GM12873 (cell line): ENCODE results near the gene KREMEN1.
A peak's percentile ranks its signal among the peaks of the same experiment; 100 is the strongest.

ENCODE experiments used
- CTCF ChIP-seq: IDR thresholded peaks from 2 replicates; pipeline ENCODE4 v1.5.1; 2012; ENCODE audit warnings: low read depth, mild to moderate bottlenecking, moderate library complexity, low read length, control low read depth; ENCODE audit not compliant: insufficient read depth; ENCODE audit errors: missing control alignments

The KREMEN1 gene

GRCh38 chr22:29152954-29153719, 80.3 kb downstream of the KREMEN1 start:
- no peak for TF ChIP-seq CTCF

DNA sequence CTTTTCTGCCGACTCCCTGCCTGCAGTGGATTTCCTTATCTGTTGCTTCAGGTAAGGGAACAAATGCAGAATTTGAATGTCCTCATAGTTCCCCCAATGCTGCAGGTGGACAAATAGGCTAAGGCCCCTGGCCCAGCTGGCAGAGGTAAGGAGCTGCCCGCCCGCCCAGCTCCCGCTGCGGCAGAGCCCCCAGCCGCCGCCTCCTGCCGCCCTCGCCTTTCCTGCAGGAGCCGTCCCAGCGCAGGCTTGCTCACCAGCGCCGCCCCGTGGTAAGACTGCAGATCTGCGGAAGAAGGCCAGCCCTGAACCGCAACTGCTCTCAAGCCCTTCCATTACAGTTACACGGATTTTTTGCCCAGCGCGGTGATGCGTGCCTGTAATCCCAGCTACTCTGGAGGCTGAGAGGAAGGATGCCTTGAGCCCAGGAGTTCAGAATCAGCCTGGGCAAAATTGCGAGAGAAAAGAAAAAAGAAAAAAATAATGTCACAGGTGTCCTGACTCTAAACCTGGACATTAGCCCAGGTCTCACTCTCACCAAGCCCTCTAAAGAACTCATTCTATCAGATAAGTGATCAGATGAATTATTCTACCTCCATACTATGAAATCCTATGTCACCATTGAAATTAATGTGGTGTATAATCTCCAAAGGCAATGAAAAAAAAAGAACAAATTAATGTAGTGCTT, 81.7 kb downstream of the KREMEN1 start:
- TF ChIP-seq CTCF: peak; percentile 94

- no peak for TF ChIP-seq CTCF
These were observed 83.1 kb downstream of the KREMEN1 start for GRCh38 chr22:29155966-29156365.

GRCh38 chr22:29156507-29156906, 83.7 kb downstream of the KREMEN1 start:
- TF ChIP-seq CTCF: peak; percentile 33

- no peak for TF ChIP-seq CTCF
These were observed 85.1 kb downstream of the KREMEN1 start for GRCh38 chr22:29157759-29158535.

- no peak for TF ChIP-seq CTCF
These were observed 85.7 kb downstream of the KREMEN1 start for GRCh38 chr22:29158546-29158945.

DNA sequence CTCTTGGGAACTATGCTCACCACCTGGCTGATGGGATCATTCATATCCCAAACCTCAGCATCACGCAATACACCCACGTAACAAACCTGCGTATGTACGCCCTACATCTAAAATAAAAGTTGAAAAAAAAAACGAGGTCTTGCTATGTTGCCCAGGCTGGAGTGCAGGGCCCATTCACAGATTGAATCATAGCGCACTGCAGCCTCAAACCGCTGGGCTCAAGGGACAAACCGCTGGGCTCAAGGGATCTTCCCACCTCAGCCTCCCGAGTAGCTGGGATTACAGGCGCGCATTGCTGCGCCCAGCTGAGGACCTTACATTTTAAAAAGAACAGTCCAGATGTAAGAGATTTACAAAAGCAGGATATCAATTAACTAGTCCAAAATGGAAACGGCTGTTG, 91.0 kb downstream of the KREMEN1 start:
- no peak for TF ChIP-seq CTCF
